Measurements from ENCODE around the gene CHCHD3.

The CHCHD3 gene

DNA sequence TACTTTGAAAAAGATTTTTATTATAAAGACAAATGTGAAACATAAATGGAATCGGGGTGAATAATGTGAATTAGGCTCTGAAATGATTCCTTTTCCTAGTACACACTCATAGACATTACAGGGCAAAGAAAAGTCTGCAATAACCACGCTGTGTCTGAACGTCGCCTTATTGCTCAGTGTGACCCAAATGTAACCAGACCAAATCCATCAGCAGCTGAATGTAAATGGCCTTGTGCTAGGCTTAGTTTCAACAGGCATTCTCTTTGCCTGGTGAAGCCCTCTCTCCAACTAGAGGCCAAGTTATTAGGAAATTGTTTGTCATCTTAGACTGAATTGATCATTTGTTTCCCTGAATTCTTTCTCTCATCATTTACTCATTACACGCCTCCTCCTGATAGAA is 225.5 kb downstream of the CHCHD3 start:
- DNase-seq: no peak

DNA sequence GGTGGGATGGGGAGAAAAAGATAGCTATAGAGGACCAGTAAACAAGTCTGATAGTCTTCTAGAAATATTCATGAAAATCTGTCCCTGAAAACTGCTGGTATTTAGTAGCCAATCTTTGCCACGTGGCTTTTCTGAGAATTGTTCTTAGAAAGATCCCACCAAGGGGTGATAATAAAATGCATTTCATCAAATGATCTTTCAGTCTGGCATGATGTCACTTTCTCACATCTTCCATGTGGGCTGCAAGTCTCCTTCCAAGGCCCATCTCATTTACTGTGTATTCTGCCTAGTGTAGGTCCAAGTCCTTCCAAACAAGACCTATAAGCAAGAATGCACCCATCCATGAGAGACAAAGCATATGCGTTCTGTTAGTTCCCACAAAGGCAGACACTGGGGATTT is 226.0 kb downstream of the CHCHD3 start:
- DNase-seq: no peak

DNA sequence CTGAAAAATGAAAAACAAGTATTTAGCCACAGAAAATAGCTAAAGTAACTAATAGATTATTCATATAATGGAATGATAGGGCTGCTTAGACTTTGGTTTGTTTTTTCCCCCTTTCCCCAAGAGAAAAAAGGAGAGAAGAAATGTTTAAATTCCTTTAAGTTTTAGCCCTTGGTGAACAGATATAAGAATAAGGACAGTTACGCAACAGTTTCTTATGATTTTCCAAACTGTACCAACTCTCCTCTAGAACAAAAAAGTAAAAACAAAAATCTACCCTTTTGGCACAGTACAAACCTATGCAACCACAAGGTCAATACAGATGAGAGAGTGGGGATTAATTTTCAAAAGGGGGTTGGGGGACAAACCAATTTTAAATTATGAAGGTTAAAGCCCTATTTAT is 227.7 kb downstream of the CHCHD3 start:
- DNase-seq: no peak

DNA sequence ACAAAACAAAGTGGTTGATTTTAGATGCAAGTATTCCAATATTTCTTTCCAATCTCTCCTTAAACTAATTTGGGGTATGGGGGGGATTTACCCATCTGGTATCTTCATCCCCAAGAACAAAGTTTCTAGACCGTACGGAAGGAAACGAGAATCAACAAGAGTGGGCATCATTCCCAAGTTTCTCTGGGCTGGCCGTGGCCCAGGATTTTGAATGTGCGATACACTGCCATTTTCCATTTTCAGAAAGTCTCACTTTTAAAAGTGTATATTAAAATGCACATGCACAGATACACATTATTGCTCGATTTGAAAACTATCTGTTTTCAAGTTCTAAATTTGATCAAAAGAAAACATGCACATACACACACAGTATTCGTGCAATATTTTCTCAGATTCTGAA is 234.5 kb downstream of the CHCHD3 start:
- no peak for DNase-seq

DNA sequence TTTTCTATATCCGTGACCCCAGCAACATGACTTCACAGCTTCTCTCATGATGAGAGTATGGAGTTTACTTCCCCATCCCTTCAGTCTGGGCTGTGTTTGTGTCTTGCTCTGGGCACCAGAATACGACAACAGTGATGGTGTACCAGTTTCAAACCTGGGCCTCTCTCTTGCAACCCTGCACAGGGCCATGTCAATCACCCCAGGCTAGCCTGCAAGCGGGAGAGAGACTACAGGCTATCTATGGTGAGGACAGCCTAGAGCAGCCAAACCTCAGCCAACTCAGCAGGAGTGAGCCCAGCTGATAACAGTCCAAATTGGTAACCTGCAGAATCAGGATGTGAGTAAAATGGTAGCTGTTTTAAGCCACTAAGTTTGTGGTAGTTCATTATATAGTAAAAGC is 235.8 kb downstream of the CHCHD3 start:
- no peak for DNase-seq

DNA sequence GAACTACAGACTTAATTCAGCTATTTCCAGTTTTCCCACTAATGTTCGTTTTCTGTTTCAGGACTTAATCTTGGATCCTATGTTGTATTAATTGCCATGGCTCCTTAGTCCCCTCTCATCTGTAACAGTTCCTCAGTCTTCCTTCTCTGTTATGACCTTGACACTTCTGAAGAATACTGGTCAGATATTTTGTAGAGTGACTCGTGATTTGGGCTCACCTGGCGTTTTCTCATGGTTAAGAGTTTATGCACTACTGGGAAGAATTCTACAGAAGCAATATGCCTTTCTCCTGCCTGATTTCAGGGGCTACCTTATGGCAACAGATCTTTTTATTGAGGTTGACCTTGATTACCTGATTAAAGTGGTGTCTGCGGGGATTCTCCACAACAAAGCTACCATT is 239.4 kb downstream of the CHCHD3 start:
- no peak for DNase-seq

DNA sequence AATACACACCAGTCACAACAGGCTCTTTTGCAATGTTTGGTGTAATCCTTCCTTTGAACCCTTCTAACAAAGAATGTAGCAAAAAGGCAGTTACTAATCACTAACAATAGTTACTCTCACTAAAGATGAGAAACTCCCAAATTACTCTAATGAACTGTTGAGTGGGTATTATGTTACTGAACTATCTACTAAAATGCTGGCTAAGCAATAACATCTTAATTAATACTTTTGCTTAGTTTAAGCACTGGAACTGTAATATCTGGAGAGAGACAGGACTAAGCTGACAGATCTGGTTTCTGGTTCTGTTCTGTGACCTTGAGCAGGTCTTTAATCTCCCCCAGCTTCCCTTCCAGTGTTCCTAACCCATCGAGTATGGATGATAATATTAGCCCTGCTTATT is 241.7 kb downstream of the CHCHD3 start:
- no peak for DNase-seq

DNA sequence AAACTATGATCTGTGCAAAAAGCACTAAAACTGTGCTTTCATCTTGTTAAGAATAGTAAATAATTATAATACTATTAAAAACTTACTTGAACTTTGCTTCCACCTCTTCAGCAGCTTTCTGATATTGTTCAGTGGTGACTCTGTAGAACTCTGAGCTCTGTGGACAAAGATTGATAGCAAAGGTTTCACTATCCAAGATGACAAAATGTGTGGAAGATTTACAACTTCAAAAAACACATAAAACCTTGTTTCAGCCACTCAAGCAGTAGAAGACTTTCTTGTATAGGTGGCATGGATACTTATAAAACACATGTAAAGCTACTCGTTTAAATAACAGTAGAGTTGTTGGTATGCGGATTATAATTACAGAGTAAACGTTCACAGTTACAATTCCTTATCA is 243.6 kb downstream of the CHCHD3 start:
- no peak for DNase-seq

DNA sequence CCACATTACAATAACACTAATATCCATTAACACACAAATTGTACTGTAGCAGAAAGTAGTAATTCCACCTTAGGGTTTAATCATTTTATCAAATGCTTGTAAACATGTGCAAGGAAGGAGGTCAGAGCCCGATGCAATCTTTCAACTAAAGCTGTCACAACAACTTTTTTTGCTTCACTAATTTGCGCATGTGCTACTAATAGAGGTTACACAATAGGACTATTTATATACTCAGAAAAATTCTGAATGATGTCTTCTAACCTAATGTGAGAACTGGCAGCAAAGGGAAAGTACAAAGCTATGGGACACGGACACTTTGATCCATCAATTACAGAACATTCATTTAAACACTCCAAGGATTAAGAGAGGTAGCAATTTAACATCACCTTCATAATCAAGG is 244.4 kb downstream of the CHCHD3 start:
- no peak for DNase-seq

DNA sequence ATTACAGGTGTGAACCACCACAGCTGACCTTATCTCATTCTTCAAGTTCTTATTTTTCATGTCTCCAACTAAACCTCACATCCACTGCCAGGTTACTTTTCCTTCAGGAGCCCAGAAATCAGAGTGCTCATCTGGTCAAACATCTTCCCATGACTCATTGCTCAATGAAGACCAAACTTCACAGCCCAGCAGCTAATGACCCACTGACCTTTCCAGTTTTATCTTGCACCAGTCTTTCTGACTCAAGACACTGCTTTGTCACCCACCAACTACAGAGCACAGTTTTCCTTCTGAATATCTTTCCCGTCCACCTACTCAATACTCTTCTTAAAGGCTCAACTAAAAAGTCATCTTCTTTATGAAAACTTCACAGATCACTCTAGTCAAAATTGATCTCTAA is 245.1 kb downstream of the CHCHD3 start:
- DNase-seq: no peak

DNA sequence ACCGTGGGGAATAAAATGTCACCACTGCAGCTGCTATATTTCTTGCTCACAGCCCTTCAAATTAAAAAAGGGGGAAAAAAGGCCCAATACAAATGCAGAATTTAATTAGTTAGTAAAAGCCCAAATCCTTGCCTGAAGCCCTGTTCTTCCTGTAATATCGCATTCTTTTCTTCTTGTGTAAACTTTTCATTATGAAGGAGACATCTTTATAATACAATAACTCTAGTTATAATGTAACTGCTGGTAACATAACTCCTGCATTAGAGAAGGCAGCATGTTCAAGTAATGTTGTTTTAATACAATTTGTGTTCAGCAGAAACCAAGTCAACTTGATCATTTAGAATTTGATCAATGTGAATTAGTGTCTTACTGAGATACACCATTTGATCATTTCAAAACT is 250.9 kb downstream of the CHCHD3 start:
- DNase-seq: no peak

DNA sequence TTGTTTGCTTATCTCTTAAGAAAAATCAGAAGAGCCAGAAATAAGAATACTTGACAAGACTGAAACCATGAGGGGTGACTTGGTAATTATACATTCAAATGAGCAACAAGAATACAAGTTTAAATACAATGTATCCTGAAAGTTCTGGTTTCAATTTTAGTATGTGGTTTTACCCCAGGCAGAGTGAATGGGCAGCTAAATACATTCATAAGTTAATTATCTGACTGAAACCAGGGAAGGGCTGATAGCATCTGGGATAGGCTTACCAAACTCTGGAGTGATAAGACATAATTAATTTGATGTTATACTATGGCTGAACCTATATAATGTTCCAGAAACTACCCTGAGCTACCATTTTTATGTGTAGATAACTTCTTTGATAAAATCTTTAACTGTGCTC is 253.4 kb downstream of the CHCHD3 start:
- no peak for DNase-seq

DNA sequence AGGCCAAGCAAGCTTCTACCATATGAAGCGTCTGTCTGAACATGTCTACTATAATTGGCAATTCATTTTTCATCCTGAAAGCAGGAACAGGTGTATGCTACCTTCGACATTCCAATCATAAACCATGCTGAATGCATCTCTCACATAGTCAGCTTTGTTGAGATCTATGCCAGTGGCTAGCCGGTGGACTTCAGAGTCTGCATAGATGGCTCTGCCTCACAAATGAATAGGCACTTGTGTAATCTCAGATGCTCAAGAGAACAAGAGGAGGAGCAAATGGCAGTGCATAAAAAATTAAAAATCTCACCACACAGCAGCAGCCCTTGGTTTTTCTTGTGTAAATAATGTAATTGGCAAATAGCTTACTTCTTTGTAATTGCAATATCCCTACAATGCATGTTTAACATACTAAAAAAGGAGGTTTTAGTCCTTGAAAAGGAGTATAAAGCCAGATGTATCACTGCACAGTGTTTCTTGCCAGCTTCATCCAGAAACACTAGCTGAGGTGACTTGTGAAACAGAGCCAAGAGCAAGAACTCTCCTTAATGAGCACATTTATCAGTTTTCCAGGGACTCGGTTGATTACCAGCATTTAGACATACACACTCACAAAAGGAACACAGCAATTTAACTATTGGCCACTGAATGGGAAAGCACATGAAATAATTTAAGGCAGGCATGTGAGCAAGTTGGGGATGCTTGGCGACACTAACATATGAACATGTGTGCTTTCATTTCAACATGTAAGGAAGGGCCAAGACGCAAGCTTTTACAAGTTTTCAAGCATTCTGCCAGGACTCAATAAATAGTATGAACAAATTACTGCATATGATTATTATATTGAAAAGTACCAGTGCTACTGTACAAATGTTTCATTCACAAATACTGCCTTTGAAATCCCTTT is 255.7 kb downstream of the CHCHD3 start:
- DNase-seq: no peak

DNA sequence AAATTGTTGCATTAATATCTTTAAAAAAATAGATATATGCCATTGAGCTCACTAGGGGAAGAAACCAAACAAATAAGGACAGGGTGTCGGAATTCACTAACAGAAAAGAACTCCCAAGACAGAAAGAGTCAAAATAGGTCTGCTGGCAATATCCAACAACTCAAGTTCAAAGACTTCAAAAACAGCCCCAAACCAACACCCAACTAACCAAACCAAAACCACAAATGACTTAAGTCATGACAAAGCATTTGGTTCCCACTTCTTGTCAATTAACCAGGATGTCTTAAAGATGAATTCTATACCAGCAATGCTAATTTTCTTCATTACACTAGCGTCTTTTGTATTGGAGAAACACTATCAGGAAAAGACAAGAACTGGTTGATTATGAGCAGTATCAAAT is 256.7 kb downstream of the CHCHD3 start:
- no peak for DNase-seq

DNA sequence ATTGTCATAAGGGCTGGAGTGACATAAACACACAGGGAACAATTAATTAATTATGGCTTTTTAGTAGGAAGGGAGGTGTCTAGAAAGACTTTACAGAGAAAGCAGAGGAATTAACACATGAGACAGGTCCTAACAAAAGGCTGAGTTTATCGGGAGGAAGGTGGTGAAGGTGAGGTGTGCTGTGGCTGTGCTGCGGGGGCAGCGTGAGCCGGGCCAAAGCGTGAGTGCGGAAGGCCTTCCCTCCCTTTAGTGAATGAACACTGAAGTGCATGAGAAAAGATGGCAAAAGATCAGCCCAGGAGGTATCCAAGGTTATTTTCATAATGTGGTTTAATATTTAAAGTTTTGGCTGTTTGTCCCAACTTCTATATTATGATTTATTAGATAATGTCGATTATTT is 262.2 kb downstream of the CHCHD3 start:
- no peak for DNase-seq

DNA sequence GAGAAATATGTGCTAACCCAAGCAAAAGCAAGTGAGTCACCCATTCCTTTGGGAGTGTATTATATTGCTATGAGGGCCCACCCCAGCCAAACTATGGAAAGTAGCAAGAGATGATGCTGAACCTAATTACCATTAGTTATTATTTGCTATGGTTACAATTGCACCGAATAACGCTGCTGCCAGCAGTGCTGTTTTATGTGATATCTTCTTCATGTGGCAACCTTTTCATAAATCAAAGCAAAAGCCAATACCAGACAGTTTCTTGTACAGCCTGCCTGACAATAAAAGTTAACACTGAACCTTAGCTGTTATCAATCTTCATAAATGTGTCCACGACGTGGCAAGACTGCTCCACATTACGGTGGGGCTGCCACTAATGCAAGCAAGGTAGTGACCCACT is 263.9 kb downstream of the CHCHD3 start:
- DNase-seq: no peak

DNA sequence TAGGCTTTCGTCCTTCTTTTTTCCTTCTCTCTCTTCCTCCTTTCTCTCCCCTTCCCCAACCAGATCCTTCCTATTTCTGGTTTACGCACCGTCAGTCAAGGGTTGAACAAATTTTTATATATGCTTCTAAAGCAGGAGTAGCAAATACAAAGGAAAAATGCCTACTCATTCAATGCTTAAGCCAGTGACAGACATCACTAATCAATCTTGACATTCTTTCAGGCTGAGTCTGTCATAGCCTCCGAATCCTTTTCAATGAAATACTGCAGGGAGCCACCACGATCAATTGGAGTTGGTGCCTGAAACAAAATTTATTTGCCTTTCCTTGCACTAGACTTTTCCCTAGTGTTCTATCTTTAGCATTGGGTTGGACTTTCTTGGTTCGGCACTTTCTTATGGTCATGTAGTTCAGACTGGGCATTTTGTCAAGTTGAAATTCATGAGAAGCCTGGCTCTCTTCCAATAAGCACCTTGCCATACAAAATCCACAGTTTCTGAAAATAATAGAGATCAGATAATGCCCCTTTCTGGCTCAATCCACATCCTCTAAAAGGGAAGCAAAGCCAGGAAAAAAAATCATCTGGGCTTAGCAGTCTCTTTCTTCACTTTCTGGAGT is 266.1 kb downstream of the CHCHD3 start:
- no peak for DNase-seq

DNA sequence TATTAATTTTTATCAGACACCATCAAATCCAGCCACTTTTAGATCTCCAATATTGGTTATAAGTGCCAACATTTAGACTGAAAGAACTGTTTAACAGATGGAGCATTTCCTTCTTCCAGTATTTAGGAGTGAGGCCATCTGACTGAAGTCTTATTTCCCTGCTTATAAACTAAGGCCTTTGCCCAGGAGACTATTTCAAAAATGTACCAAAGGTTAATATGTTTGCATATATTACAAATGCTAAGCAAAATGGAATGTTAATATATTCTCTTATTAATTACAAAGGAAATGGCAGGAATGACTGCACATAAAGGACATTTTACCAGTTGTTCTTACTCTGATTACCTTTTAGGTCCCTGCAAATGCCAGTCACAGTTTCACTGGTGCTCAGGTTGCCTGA is 266.8 kb downstream of the CHCHD3 start:
- no peak for DNase-seq

DNA sequence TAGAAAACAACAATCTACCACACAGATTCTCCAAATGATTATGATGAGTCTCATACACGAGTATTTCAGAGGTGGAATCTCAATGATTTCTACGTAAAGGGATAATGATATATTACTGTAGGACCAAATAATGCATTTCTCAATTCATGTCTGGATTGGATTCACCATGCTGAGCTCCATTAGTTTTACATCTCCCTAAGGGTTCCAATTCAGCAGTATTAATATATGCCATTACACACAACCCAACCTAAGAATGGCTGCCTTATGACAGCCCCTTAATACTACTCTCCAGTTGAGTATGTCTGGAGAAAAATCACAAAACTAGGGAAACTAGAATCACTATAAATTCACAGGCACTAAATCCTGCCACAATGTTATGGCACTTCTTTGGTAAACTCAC is 271.3 kb downstream of the CHCHD3 start:
- DNase-seq: no peak

DNA sequence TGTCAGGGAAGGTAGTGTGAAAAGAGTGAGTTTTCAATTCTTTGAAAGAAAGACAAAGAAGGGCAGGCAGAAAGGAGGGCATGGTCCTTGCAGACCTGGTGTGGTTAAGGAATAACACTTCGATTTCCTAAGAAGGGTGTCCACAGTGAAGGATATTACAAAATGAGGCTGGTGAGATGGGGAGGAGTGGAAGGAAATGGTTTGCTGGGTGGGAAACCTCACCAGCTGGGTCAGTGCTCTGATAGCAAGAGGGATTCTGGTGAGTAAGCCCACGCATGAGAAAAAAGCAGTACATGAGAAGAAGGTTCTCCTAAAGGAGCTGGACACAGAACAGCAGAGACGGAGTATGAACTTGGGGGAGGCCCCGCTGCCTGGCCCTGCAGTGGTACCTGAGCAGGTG is 275.1 kb downstream of the CHCHD3 start:
- no peak for DNase-seq

DNA sequence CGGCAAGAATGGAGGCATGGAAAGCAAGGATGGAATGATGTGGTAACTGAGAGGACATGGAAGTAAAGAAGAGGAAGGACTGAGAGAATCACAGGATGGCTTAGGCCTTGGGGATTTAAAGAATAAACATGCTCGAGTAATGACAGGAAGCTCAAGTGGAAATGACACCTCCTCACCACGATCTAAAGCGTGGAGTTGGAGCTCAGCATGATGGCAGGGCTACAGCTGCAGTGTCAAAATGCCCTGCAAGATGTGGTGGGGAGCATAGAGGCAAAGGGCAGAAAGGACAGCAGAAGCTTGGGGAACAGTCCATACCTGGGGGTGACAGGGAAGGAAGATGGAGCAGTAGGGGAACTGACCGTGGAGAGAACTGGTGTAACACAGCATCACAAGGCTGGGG is 276.1 kb downstream of the CHCHD3 start:
- no peak for DNase-seq

DNA sequence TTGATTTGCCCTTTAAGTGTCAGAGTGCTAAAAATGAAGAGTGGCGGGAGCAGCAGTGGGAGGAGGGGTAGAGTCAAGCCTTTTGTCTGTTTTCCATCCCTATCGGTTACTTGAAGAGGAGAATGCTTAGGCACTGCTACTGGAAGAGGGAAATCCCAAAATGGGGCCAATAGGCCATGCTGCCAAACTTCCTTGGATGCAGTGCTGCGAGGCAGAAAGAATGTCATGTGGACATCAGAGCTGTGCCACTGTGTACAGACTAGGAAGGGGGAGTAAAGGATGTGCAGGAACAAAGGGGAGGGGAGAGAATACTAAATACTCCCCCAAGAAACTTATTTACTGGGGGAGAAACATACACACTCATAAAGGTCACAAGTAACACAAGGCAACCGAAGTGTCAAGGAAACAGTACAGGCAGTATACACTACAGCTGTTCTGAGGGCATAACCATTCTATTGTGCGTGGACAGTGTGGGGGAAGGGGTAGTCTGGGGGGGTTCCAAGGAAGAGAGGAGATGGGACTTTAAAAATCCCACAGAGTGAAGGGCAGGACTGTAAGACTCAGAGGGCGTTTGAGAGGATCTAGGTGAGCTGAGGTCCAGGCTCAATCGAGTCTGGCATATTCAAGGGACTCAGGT is 276.9 kb downstream of the CHCHD3 start:
- no peak for DNase-seq

DNA sequence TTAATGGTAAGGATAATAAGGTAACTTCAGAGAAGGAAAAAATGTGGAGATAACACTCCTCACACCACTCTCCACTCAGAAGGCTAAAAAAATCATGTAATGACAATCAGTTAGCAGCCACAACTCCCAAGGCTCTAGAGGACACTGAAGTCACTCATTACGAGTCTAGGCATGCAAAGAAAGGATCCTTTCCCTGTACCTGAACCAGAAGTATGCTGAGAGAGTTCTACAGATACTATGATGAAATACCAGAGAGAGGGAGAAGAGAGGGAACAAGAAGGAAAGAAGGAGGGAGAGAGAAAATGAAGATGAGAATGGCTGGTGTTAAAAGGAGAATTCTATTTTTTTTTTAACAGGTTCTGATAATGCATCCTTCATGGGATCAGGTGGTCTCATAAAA is 281.4 kb downstream of the CHCHD3 start:
- no peak for DNase-seq

DNA sequence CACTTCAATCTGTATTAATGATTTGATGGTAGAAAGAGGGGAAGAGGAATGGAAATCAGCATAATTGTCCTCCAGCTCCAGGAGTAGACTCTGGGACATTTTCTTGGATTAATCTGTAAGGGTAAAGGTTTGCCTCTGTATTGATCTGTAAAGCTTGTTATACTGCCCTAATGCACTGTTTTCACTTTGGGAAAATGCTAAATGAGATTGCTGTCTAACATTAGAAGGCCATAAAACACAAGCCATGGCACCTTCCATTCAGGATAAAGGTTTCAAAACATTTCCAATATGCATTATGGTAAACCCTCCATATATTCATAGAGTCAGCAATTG is 282.8 kb downstream of the CHCHD3 start:
- DNase-seq: no peak

DNA sequence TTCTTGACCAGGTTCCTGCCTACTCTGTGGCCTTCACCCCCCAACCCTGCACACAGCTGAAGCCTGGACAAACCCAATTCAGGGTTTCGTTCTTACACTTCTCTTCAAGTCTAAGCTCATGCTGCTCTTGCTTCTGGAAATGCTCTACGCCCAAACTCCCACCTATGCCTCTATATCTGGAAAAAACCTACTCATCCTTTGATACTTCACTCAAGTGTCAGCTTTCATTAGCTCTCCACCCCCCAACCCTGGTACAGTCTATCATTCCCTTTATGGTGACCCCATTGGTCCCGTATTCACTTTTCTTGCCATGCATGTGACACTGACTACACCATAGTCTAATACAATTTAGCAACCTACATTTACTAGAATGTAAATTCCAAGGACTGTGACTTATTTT is 284.7 kb downstream of the CHCHD3 start:
- DNase-seq: no peak
